ENCODE results near the gene TMEM40.
"Not testable (repeated sequence)": the region's sequence is repeated elsewhere in the genome, so short reads cannot be mapped to it uniquely, and the experiment has no call there.

TMEM40 gene

GRCh38 chr3:12787346-12787745 is 28.3 kb upstream of the TMEM40 start:
- TF ChIP-seq CTCF (conservative IDR thresholded peaks at IDR 0.05; ENCODE audit: low read length), result peak; percentile 47

GRCh38 chr3:12785096-12785495 is 26.0 kb upstream of the TMEM40 start:
- Histone ChIP-seq H2AFZ (ENCODE audit: low read length) (no peak overlapping the region), H3K79me2 (ENCODE audit: insufficient read depth, low read length) (no peaks in the 10 kb centered on the region), H3K4me2 (ENCODE audit: low read depth, low read length, poor library complexity, severe bottlenecking) (no peak overlapping the region), H4K20me1 (ENCODE audit: insufficient read depth, low read length, poor library complexity, severe bottlenecking) (no peaks in the 10 kb centered on the region), H3F3A (ENCODE audit: low read depth) (no peaks in the 10 kb centered on the region), H3K9me2 (replicated peaks; ENCODE audit: low read depth, low read length) (no peaks in the 10 kb centered on the region), H3K4me3 (ENCODE audit: low read length, poor library complexity, severe bottlenecking) (no peak overlapping the region), H3K9ac (ENCODE audit: low read depth, low read length, poor library complexity, severe bottlenecking) (no peak overlapping the region), H3K36me3 (ENCODE audit: insufficient read depth, low read length) (no peaks in the 10 kb centered on the region), H3K9me3 (ENCODE audit: insufficient read depth, low read depth, low read length) (no peaks in the 10 kb centered on the region), H3K27me3 (ENCODE audit: insufficient read depth, low read length, poor library complexity, severe bottlenecking) (no peaks in the 10 kb centered on the region), H3K4me1 (ENCODE audit: insufficient read depth, low read length, poor library complexity, severe bottlenecking) (no peaks in the 10 kb centered on the region)
- TF ChIP-seq EZH2phosphoT487 (IDR thresholded peaks at IDR 0.05; ENCODE audit: borderline replicate concordance) (no peak), CTCF (conservative IDR thresholded peaks at IDR 0.05; ENCODE audit: low read length) (no peak)

More at GRCh38 chr3:12787346-12787745, 28.3 kb upstream of the TMEM40 start:
- not testable (repeated sequence) for H3K9me2 ChIP-seq (replicated peaks; ENCODE audit: low read depth, low read length); H2AFZ ChIP-seq (ENCODE audit: low read length); H3K36me3 ChIP-seq (ENCODE audit: insufficient read depth, low read length); H3K9ac ChIP-seq (ENCODE audit: low read depth, low read length, poor library complexity, severe bottlenecking); H3K4me2 ChIP-seq (ENCODE audit: low read depth, low read length, poor library complexity, severe bottlenecking); H3K4me1 ChIP-seq (ENCODE audit: insufficient read depth, low read length, poor library complexity, severe bottlenecking); H3K4me3 ChIP-seq (ENCODE audit: low read length, poor library complexity, severe bottlenecking); H3K79me2 ChIP-seq (ENCODE audit: insufficient read depth, low read length); H4K20me1 ChIP-seq (ENCODE audit: insufficient read depth, low read length, poor library complexity, severe bottlenecking); H3K27me3 ChIP-seq (ENCODE audit: insufficient read depth, low read length, poor library complexity, severe bottlenecking); H3K9me3 ChIP-seq (ENCODE audit: insufficient read depth, low read depth, low read length); H3F3A ChIP-seq (ENCODE audit: low read depth)

GRCh38 chr3:12782172-12782815 is 23.2 kb upstream of the TMEM40 start:
- TF ChIP-seq CTCF (conservative IDR thresholded peaks at IDR 0.05; ENCODE audit: low read length), result no peak
- no peak for TF ChIP-seq EZH2phosphoT487 (IDR thresholded peaks at IDR 0.05; ENCODE audit: borderline replicate concordance)
- Histone ChIP-seq H3F3A (ENCODE audit: low read depth) (no peaks in the 10 kb centered on the region), H3K4me1 (ENCODE audit: insufficient read depth, low read length, poor library complexity, severe bottlenecking) (no peaks in the 10 kb centered on the region), H3K79me2 (ENCODE audit: insufficient read depth, low read length) (no peaks in the 10 kb centered on the region), H3K4me2 (ENCODE audit: low read depth, low read length, poor library complexity, severe bottlenecking) (no peak overlapping the region), H3K4me3 (ENCODE audit: low read length, poor library complexity, severe bottlenecking) (no peak overlapping the region), H3K9me2 (replicated peaks; ENCODE audit: low read depth, low read length) (no peaks in the 10 kb centered on the region), H3K27me3 (ENCODE audit: insufficient read depth, low read length, poor library complexity, severe bottlenecking) (no peaks in the 10 kb centered on the region), H3K36me3 (ENCODE audit: insufficient read depth, low read length) (no peaks in the 10 kb centered on the region), H3K9ac (ENCODE audit: low read depth, low read length, poor library complexity, severe bottlenecking) (no peak overlapping the region), H3K9me3 (ENCODE audit: insufficient read depth, low read depth, low read length) (no peaks in the 10 kb centered on the region), H4K20me1 (ENCODE audit: insufficient read depth, low read length, poor library complexity, severe bottlenecking) (no peaks in the 10 kb centered on the region), H2AFZ (ENCODE audit: low read length) (no peak overlapping the region)
